Mesodermal cell (in vitro differentiated cells): ENCODE data around the gene ST3GAL2.

Source experiments
- H3K27ac ChIP-seq: 2 replicates; pipeline ENCODE4 v1.7.0; 2013; ENCODE audit warnings: mild to moderate bottlenecking, low read depth, low read length, moderate library complexity; ENCODE audit not compliant: severe bottlenecking
- H3K36me3 ChIP-seq: 2 replicates; pipeline ENCODE4 v1.7.1; 2013; ENCODE audit warnings: mild to moderate bottlenecking, low read length, moderate library complexity; ENCODE audit not compliant: control insufficient read depth, insufficient read depth
- H3K4me1 ChIP-seq: one replicate; pipeline ENCODE4 v1.7.1; 2013; ENCODE audit warnings: mild to moderate bottlenecking, low read length; ENCODE audit not compliant: insufficient read depth, control insufficient read depth, poor library complexity, severe bottlenecking
- H3K4me3 ChIP-seq: 2 replicates; pipeline ENCODE4 v1.7.0; 2013; ENCODE audit warnings: low read length, control low read depth, mild to moderate bottlenecking; ENCODE audit not compliant: insufficient read depth, poor library complexity, severe bottlenecking; ENCODE audit errors: extremely low read depth
- H3K9me3 ChIP-seq: 2 replicates; pipeline ENCODE4 v1.7.1; 2013; ENCODE audit warnings: mild to moderate bottlenecking, low read length, moderate library complexity; ENCODE audit not compliant: control insufficient read depth
- WGBS, 2 experiments: methylation state at CpG; one replicate each; pipeline ENCODE4 v1.1.5; 2013; ENCODE audit warnings: missing lambda C conversion rate in 2 of 2; ENCODE audit not compliant: insufficient coverage in 2 of 2; 5-methylcytosine and 5-hydroxymethylcytosine counted together

Gene ST3GAL2

GRCh38 chr16:70434484-70435260, 4.2 kb downstream of the ST3GAL2 start:
- Histone ChIP-seq H3K36me3 (peaks cover 12% of the 10 kb centered on the region), H3K4me3 (no peak overlapping the region), H3K27ac (peak overlapping the region; percentile 5), H3K4me1 (peaks cover 56% of the 10 kb centered on the region), H3K9me3 (no peaks in the 10 kb centered on the region)
- 94 to 99% methylated on average over 5 to 6 of the region's 6 CpGs for WGBS, 2 experiments

- Histone ChIP-seq H3K9me3 (no peaks in the 10 kb centered on the region), H3K4me3 (no peak overlapping the region), H3K36me3 (peaks cover 12% of the 10 kb centered on the region), H3K27ac (peak overlapping the region; percentile 79), H3K4me1 (peaks cover 67% of the 10 kb centered on the region)
- WGBS, 2 experiments = 68 to 83% methylated on average over 3 to 4 of the region's 5 CpGs
Observed at GRCh38 chr16:70433458-70434103, 5.3 kb downstream of the ST3GAL2 start.

DNA sequence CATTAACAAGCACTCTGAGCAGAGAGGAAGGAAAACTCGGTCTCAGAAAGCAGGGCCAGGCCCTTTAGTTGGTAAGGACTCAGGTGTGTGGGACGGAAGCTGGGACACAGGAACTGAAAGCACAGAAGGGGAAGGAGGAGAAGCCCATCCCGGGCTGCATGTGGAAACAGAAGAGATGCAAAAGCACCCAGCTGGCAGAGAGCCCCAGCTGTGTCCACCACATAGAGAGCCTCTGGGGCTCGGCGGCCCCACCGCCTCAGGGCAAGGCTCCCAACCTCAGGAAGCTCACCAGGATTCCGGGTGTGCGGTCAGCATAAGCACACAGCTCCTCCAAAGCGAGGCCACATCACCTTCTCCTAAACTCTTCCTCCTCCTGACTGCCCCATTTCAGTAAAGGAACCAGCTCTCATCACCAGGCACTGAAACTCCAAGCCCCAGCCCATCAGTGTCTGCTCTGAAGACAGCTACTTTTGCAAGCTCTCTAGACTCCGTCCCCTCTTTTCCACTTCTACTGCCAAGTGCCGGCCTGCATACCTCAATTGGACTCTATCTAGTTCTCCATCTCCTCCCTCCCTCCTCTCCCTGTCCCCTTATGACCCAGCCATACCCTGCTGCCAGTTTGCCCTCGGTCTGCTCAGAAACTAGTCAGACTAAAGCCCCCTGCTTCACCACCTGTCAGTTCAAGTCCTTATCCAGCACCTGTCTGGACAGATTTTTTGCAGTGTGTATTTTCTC, 6.0 kb downstream of the ST3GAL2 start:
- Histone ChIP-seq H3K36me3 (peaks cover 12% of the 10 kb centered on the region), H3K4me1 (peaks cover 71% of the 10 kb centered on the region), H3K4me3 (no peak overlapping the region), H3K27ac (peak overlapping the region; percentile 79), H3K9me3 (no peaks in the 10 kb centered on the region)
- 58 to 80% methylated on average over 10 to 11 of the region's 12 CpGs for WGBS, 2 experiments

GRCh38 chr16:70432356-70432722, 6.6 kb downstream of the ST3GAL2 start:
- H3K27ac ChIP-seq = peak overlapping the region; percentile 66
- peaks cover 72% of the 10 kb centered on the region for H3K4me1 ChIP-seq

GRCh38 chr16:70430667-70431536, 8.0 kb downstream of the ST3GAL2 start:
- Histone ChIP-seq H3K4me1 (peaks cover 73% of the 10 kb centered on the region), H3K4me3 (no peak overlapping the region), H3K36me3 (peaks cover 14% of the 10 kb centered on the region), H3K9me3 (no peaks in the 10 kb centered on the region), H3K27ac (peak overlapping the region; percentile 100)
- 36 to 39% methylated on average over 5 to 6 of the region's 11 CpGs for WGBS, 2 experiments

More at GRCh38 chr16:70432356-70432722, 6.6 kb downstream of the ST3GAL2 start:
- WGBS, 2 experiments = 88 to 100% methylated on average over 2 of the region's 3 CpGs
- Histone ChIP-seq H3K9me3 (no peaks in the 10 kb centered on the region), H3K4me3 (no peak overlapping the region), H3K36me3 (peaks cover 12% of the 10 kb centered on the region)

DNA sequence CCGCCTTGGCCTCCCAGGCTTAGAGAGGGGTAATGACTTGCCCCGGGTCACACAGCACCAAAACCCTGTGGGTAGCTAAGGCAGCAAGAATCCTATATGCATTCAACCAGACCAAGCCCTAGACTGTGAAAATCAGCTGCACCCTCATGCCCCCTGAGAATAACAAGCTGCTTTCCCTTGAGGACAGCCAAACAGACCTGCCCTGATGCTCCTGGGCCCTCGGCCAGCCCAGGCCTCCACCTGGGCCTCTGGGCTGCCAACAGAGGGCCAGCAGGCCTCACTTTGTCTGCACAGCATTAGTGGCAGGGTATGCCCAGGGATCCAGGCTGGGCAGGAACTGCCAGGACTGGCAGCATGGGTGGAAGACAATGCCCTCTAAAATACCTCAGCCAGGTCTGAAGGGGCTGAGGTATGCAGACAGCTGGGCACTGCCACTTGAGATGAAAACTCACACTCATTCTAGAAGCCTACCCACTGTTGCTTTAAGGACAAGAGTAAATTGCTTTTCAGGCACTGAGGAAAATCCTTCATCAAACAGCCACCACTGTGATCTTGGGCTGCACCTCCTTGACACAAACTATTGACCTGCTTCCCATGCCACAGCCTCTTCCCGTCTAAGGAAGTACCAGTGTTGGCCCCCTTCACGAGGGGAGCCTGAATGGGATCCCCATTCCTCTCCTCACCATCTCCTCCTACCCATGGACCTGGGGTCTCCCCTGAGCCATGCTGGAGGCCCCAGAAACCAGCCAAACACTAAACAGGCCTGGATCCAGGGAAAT, 8.8 kb downstream of the ST3GAL2 start:
- WGBS, 2 experiments = 89 to 96% methylated on average over 5 of the region's 5 CpGs
- Histone ChIP-seq H3K9me3 (no peaks in the 10 kb centered on the region), H3K27ac (peak overlapping the region; percentile 100), H3K4me1 (peaks cover 71% of the 10 kb centered on the region), H3K4me3 (no peak overlapping the region), H3K36me3 (peaks cover 12% of the 10 kb centered on the region)

DNA sequence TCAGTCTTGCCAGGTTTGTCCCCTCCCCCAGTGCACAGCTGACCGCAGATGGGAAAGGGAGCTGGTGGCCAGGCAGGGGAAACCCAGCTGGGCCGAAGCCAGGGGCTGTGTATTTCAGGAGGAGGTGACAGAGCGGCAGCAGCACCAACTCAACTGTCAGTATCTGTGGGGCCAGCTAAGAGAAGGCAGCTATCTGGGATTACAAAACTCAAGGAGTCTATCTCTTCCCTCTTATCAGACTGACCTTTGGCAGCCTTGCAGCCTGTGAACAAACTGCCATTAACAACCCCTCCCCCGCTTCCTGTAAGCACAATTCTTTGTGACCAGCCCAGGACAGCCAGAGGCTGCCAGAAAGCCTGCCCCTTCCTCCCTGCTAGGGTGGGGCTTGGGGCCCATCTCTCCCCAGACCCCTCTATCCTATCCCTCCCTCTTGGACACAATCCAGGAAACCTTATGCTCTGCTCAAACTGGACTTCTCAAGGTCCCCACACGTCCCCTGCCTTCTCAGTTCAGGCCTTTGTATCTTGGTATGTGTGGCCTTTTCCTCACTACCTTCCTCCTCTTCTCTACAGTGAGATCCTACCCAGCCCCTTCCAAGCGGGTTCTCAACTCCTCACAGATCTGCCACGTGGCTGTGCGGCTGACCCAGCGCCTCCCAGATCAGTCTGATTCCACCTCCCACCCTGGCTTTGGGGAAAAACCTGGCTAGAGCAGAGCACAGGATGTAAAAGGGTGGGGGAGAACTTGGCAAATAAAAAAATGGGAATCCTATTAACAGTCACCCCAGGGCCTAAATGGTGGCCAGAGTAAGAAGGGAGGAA, 10.5 kb downstream of the ST3GAL2 start:
- 2 to 5% methylated on average over 3 to 6 of the region's 9 CpGs for WGBS, 2 experiments
- Histone ChIP-seq H3K4me1 (peaks cover 57% of the 10 kb centered on the region), H3K36me3 (peaks cover 10% of the 10 kb centered on the region), H3K9me3 (no peaks in the 10 kb centered on the region), H3K27ac (peak overlapping the region; percentile 100), H3K4me3 (peak overlapping the region; percentile 11)

- peaks cover 10% of the 10 kb centered on the region for H3K36me3 ChIP-seq
- no peaks in the 10 kb centered on the region for H3K9me3 ChIP-seq
- peaks cover 51% of the 10 kb centered on the region for H3K4me1 ChIP-seq
- peak overlapping the region; percentile 100 for H3K27ac ChIP-seq
- no peak overlapping the region for H3K4me3 ChIP-seq
- WGBS, 2 experiments = 43 to 44% methylated on average over 4 of the region's 4 CpGs
Observed at GRCh38 chr16:70427786-70428177, 11.1 kb downstream of the ST3GAL2 start.

- no peaks in the 10 kb centered on the region for H3K9me3 ChIP-seq
- H3K4me3 ChIP-seq = no peak overlapping the region
- peaks cover 27% of the 10 kb centered on the region for H3K4me1 ChIP-seq
- H3K36me3 ChIP-seq = peaks cover 20% of the 10 kb centered on the region
- WGBS, 2 experiments = 89 to 100% methylated on average over 3 to 4 of the region's 4 CpGs
- H3K27ac ChIP-seq = no peak overlapping the region
Observed at GRCh38 chr16:70422543-70422942, 16.4 kb downstream of the ST3GAL2 start.
